ENCODE results near the gene PTH1R.
A peak's percentile ranks its signal among the peaks of the same experiment; 100 is the strongest.

PTH1R gene

DNA sequence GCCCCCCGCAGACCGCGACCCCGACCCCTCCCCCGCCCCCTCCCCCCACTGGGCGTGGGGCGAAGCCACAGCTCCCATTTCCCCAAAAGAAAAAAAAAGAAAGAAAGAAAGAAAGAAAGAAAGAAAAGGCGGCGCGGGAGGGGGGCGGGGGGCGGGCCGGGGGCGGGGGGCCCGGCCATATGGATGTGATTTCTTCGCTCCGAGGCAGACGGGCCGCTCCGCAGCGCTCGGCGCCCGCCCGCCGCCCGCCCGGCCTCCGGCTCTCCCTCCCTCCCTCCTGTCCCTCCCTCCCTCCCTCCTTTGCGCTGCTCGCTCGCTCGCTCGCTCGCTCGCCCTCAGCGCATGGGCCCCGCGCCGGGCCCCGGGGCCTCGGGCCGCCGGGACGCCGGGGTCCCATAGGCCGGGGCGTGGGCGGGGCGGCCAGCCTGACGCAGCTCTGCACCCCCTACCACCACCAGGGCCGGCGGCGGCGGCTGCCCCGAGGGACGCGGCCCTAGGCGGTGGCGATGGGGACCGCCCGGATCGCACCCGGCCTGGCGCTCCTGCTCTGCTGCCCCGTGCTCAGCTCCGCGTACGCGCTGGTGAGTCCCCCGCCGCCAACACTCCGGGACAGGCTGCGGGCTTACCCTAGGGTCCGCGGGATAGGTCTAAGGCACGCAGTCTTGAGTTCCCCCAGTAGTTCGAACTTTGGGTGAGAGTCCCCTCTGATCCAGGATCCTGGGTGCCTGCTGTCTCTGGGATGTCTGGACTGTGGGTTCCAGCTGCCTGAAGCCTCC lies 5.7 kb downstream of the PTH1R start:
- DNase-seq (ENCODE audit: low read depth in 2 of 2) = no peak

- DNase-seq (ENCODE audit: low read depth in 2 of 2) = no peak
Observed at GRCh38 chr3:46883830-46884185, 6.3 kb downstream of the PTH1R start.

DNA sequence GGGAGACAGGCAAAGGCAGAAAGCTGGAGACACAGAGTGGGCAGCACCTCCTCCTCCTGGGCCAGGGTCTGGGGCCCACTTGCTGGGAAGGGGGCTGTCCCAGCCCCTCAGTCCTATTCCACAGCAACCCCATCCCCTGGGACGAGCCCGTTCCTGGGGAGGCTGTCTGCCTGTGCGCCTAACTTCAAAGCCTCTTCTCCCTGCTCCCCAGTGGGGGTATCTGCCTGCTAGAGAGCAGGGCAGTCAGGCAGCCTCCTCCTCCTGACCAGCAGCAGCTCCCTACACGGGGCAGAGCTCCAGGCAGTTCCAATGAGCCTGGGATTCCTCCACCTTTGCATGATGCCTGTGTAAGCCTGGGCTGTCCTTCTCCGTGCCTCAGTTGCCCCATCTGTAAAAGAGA lies 6.9 kb downstream of the PTH1R start:
- DNase-seq (ENCODE audit: low read depth in 2 of 2) = no peak

DNA sequence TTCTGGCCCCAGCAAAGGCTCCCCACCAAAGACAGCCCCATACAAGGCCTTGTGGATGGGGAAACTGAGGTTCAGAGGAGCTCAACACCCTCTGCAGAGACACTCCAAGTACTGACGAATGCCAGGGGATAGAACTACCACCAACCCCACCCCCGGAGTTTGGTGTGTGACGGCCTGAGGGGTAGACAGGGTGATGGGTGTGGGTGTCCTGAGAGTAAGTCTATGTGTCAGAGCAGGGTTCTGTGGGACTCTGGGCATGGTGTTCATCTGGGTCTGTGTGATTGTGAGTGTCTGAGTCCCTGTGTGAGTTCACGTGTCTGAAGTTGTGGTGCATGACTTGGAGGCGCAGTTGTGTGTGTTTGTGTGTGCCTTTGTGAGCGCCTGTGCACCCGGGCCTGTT lies 7.4 kb downstream of the PTH1R start:
- DNase-seq (ENCODE audit: low read depth in 2 of 2) = no peak

GRCh38 chr3:46885612-46886011 lies 8.1 kb downstream of the PTH1R start:
- no peak for DNase-seq (ENCODE audit: low read depth in 2 of 2)

GRCh38 chr3:46887980-46888494 lies 10.5 kb downstream of the PTH1R start:
- no peak for DNase-seq (ENCODE audit: low read depth in 2 of 2)

GRCh38 chr3:46888705-46889104 lies 11.2 kb downstream of the PTH1R start:
- no peak for DNase-seq (ENCODE audit: low read depth in 2 of 2)

- no peak for DNase-seq (ENCODE audit: low read depth in 2 of 2)
Observed at GRCh38 chr3:46889381-46890110, 12.0 kb downstream of the PTH1R start.

- no peak for DNase-seq (ENCODE audit: low read depth in 2 of 2)
Observed at GRCh38 chr3:46890132-46890531, 12.6 kb downstream of the PTH1R start.

DNA sequence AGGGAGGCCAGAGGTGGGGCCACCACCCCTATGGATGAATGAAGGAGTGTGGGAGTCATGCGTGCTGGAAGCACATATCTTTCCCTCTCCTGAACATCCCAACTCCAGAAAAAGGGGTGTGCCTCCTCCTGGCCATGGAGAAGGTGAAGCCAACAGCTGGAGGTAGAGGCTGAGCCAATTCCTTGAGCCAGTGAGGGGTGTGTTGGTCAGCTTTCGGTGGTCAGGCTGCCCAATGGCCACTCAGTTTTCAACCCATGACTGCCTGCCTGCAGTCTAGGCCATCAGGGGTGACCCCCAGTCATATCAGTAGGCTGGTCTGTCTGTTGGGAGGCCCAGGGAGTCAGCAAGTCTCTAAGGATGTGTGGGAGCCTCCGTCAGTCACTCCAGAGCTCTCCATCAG lies 13.6 kb downstream of the PTH1R start:
- no peak for DNase-seq (ENCODE audit: low read depth in 2 of 2)

DNA sequence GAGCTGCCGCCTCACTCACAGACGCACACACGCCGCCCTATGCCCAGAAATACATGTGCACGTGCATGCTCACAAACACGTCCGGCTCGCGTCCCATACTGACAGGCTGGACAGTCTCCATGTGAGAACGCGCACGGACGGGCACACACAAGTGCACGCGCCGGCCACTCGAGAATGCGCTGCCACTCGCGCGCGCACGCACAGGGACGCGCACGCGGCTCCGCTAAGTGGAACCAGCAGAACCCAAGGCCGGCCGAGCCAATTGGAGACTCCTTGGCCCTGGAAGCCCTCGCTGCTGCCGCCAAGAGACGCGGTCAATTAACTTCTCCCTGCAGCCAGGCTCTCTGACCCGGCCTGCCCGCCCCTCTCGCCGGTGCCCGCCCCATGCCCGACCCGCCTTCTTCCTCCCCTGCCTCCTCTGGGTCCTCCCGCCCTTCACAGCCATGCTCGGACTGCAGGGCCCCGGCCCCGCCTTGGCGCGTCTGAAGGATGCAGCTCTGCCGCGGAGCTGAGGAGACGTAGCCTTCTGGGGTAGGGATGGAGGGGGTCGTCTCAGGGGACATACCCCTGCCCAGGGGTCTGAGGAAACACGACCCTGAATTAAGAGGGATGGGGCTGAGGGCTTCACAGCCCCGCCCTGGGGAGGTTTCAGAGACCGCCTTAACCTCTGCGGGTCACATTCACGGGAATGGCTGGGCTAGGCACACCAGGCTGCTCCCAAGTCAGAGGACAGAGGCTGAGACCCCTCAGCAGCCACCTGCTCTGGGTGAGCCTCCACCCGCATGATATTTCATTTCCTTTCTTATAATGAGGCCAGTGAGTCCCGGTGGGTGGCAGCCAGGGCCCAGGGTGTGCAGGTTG lies 15.0 kb downstream of the PTH1R start:
- no peak for DNase-seq (ENCODE audit: low read depth in 2 of 2)

DNA sequence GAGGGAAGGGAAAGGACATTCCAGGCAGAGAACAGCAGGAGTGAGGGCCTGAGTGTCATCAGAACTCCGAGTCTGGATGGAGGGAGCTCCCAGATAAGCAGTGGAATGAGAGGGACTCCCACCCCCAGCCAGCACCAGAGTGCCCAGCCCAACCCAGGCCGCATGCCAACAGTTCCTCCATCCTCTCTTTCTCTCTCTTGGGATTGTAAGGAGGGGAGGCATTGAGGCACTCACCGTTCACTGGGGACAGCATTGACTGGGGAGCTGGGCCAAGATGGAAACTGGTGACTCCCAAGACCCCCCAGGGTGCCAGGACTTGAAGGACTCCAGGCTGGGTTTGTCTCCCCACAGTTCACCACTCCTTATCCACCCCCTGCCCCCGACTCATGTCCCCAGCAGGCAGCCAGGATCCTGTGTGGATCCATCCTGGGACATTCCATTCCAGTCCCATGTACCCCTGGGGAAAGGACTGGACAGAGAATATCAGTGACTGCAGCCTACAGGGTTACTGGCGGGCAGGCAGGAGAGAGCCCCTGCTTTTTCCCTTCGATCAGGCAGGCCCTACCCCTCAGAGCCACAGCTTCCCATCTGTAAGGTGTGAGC lies 15.7 kb downstream of the PTH1R start:
- no peak for DNase-seq (ENCODE audit: low read depth in 2 of 2)

DNA sequence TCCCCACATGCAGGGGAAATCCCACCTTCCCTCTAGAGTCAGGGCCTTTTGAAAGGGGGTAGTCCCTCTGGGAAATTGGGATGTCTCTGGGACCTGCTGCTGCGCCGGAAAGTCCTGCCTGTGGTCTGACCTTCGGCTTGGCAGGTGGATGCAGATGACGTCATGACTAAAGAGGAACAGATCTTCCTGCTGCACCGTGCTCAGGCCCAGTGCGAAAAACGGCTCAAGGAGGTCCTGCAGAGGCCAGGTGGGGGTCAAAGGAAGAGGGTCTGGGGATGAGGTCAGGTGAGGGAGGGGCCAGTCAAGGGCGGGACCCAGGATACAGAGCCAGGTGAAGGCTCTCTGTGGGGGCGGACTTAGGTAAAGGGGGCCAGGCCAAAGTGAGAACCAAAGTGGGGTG lies 16.2 kb downstream of the PTH1R start:
- no peak for DNase-seq (ENCODE audit: low read depth in 2 of 2)

- no peak for DNase-seq (ENCODE audit: low read depth in 2 of 2)
Observed at GRCh38 chr3:46894256-46894655, 16.7 kb downstream of the PTH1R start.

- peak; percentile 51 to 67 for DNase-seq (ENCODE audit: low read depth in 2 of 2)
Observed at GRCh38 chr3:46895204-46895660, 17.7 kb downstream of the PTH1R start.

DNA sequence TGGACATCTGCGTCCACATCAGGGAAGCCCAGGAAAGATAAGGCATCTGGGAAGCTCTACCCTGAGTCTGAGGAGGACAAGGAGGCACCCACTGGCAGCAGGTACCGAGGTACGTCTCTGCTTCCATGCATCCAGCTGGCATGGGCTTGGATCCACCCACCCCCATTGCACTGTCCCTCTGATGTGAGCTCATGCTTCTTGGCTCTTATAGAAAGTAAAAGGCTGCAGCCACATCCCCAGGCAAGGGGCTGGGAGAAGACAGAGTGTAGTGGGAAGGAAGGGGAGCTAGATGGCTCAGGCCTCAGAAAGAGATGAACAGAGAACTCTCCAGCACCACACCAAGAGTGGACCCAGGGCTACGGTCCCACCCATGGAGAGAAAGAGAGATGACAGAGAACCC lies 18.2 kb downstream of the PTH1R start:
- DNase-seq (ENCODE audit: low read depth in 2 of 2) = no peak

GRCh38 chr3:46896386-46896785 lies 18.9 kb downstream of the PTH1R start:
- DNase-seq (ENCODE audit: low read depth in 2 of 2) = no peak

DNA sequence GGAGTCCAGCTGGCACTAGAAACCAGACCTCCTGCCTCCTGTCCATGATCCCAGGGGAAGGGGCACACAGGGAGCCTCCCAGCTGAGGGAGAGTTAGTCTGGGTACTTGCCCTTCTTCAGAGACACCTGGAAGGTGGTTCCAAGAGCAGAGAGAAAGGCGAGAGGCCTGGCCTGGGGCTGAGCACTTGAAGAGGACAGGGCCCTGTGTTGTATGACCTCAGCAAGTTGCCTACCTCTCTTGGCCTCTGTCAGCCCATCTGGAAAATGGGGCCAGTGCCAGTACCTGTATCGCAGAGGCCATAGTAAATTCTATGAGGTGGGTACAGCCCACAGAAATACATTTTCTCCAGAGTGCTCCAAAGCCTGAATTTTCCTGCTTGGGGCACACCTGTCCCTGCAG lies 19.5 kb downstream of the PTH1R start:
- DNase-seq (ENCODE audit: low read depth in 2 of 2) = no peak

DNA sequence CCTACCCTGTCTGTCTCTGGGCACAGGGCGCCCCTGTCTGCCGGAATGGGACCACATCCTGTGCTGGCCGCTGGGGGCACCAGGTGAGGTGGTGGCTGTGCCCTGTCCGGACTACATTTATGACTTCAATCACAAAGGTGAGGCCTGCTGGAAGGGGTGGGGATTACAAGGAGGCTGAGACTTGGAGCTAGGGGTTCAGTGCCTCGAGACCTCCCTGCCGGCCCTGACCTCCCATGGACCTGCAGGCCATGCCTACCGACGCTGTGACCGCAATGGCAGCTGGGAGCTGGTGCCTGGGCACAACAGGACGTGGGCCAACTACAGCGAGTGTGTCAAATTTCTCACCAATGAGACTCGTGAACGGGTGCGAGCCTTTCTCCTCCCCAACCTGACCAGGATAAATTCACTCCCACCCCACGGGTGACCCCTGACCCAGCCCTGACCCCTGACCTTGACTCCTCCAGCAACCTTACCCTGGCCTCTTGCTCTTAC lies 20.4 kb downstream of the PTH1R start:
- DNase-seq (ENCODE audit: low read depth in 2 of 2) = no peak

- no peak for DNase-seq (ENCODE audit: low read depth in 2 of 2)
Observed at GRCh38 chr3:46898321-46899150, 21.0 kb downstream of the PTH1R start.
